PC-3 (cell line): ENCODE measurements around the gene GRK7.

ENCODE experiments used
- CTCF ChIP-seq: fragments of 300-600 bp; sonication (generic); conservative IDR thresholded peaks from 2 replicates; pipeline ENCODE4 v1.5.1; 2017; ENCODE audit warnings: antibody characterized with exemption, low read depth, mild to moderate bottlenecking, low read length
- EZH2 ChIP-seq: fragments of 300-600 bp; sonication (generic); IDR thresholded peaks from one replicate; pipeline ENCODE4 v1.6.1; 2017; ENCODE audit warnings: antibody characterized with exemption, mild to moderate bottlenecking, low read length; ENCODE audit not compliant: unreplicated experiment
- EZH2phosphoT487 ChIP-seq: fragments of 300-600 bp; sonication (generic); IDR thresholded peaks from 2 replicates; pipeline ENCODE4 v1.6.1; 2018; ENCODE audit warnings: mild to moderate bottlenecking, antibody characterized with exemption, low read length, borderline replicate concordance

- TF ChIP-seq CTCF (no peak), EZH2 (no peak), EZH2phosphoT487 (no peak)
Observed at GRCh38 chr3:141737678-141738021, 25.6 kb upstream of the GRK7 start.
